Endothelial cell of umbilical vein (primary cell): ENCODE measurements around the gene EIF3K. TPM values are rescaled to one million over a fixed set of nuclear protein-coding genes. Genes with fewer than 3 reads are reported as not detected.

Experiments used
- BruUV-seq: library from RNA; stranded (reverse); fragments of 400-500 nt; replicated peaks from 2 replicates; lab custom pipeline; 2021; lab: Mats Ljungman, UMichigan
- CTCF ChIA-PET: fragments of 300-600, 350-600 bp; sonication (Branson Sonifier 250); formaldehyde crosslinking; loops from one replicate; lab custom pipeline; 2021; ENCODE audit warnings: antibody characterized with exemption, inconsistent platforms; lab: Charles Lee
- POLR2A ChIA-PET: fragments of 300-600, 350-600 bp; sonication (Branson Sonifier 250); formaldehyde crosslinking; loops from one replicate; lab custom pipeline; 2021; ENCODE audit warnings: antibody characterized with exemption, inconsistent platforms; lab: Charles Lee
- DNase-seq: peaks from one replicate; pipeline ENCODE4 v3.0.0-alpha.2; 2011; ENCODE audit warnings: low read depth, low spot score
- FAIRE-seq: peaks from 2 replicates; lab custom pipeline; 2011; peaks lifted over from hg19 to GRCh38; lab: Jason Lieb, UNC
- H2AFZ ChIP-seq: 2 replicates; pipeline ENCODE4 v1.6.0; 2012; ENCODE audit warnings: low read depth, low read length, control low read depth, inconsistent platforms
- H3K27ac ChIP-seq: 2 replicates; pipeline ENCODE4 v1.5.1; 2011; ENCODE audit warnings: low read depth, mild to moderate bottlenecking, control low read depth, low read length, moderate library complexity; ENCODE audit not compliant: insufficient read depth
- H3K27me3 ChIP-seq, 2 experiments: 2 replicates each; pipeline versions ENCODE4 v1.6.0 to v1.6.1; 2011; ENCODE audit warnings: low read length in 2 of 2, mixed read lengths in 1 of 2; ENCODE audit not compliant: control insufficient read depth in 2 of 2, insufficient read depth in 2 of 2
- H3K36me3 ChIP-seq, 2 experiments: 2 replicates in 1 of 2; 3 replicates in 1 of 2; pipeline ENCODE4 v1.5.1; 2011; ENCODE audit warnings: low read length in 2 of 2, mild to moderate bottlenecking in 1 of 2, moderate library complexity in 1 of 2; ENCODE audit not compliant: control insufficient read depth in 2 of 2, insufficient read depth in 2 of 2; ENCODE audit errors: extremely low read depth in 1 of 2
- H3K4me1 ChIP-seq: 3 replicates; pipeline ENCODE4 v1.5.1; 2011; ENCODE audit warnings: mild to moderate bottlenecking, low read length; ENCODE audit not compliant: control insufficient read depth, insufficient read depth; ENCODE audit errors: extremely low read depth
- H3K4me2 ChIP-seq: 2 replicates; pipeline ENCODE4 v1.6.1; 2011; ENCODE audit warnings: low read length, control low read depth, mixed read lengths; ENCODE audit not compliant: insufficient read depth
- H3K4me3 ChIP-seq, 3 experiments: fragments of 200-600 bp in 1 of 3; sonication (generic), shearing (Covaris generic) in 1 of 3; replicated peaks in 1 of 3; 2 replicates each; pipeline ENCODE4 v1.5.1; 2011 to 2016; ENCODE audit warnings: control low read depth in 3 of 3, low read length in 3 of 3, mild to moderate bottlenecking in 2 of 3, inconsistent platforms in 1 of 3, low read depth in 1 of 3, moderate library complexity in 1 of 3; ENCODE audit not compliant: insufficient read depth in 1 of 3
- H3K79me2 ChIP-seq: 2 replicates; pipeline ENCODE4 v1.6.0; 2012; ENCODE audit warnings: low read length, inconsistent platforms; ENCODE audit not compliant: control insufficient read depth, insufficient read depth
- H3K9ac ChIP-seq: replicated peaks from 2 replicates; pipeline ENCODE3; 2011; ENCODE audit warnings: low read length, control low read depth; ENCODE audit not compliant: insufficient read depth; ENCODE audit errors: extremely low read depth
- H3K9me1 ChIP-seq: replicated peaks from 3 replicates; pipeline ENCODE4 v1.6.0; 2011; ENCODE audit warnings: mild to moderate bottlenecking, low read length; ENCODE audit not compliant: control insufficient read depth, insufficient read depth; ENCODE audit errors: extremely low read depth
- H3K9me3 ChIP-seq: replicated peaks from 2 replicates; pipeline ENCODE4 v1.5.1; 2012; ENCODE audit warnings: low read length, inconsistent platforms; ENCODE audit not compliant: control insufficient read depth, insufficient read depth
- H4K20me1 ChIP-seq: replicated peaks from 2 replicates; pipeline ENCODE3; 2011; ENCODE audit warnings: mild to moderate bottlenecking, low read length; ENCODE audit not compliant: control insufficient read depth, insufficient read depth; ENCODE audit errors: extremely low read depth
- CTCF ChIP-seq, 2 donors: IDR thresholded peaks; 1 replicate in 1 of 2; 2 replicates in 1 of 2; pipeline ENCODE4 v1.5.1; 2011; ENCODE audit warnings: low read length in 2 of 2, mild to moderate bottlenecking in 2 of 2, moderate library complexity in 2 of 2, control low read depth in 1 of 2, inconsistent platforms in 1 of 2, low read depth in 1 of 2; ENCODE audit not compliant: insufficient read depth in 1 of 2; ENCODE audit errors: extremely low read depth in 1 of 2
- EZH2 ChIP-seq: IDR thresholded peaks from 2 replicates; pipeline ENCODE4 v1.6.1; 2012; ENCODE audit warnings: borderline replicate concordance, low read depth, mild to moderate bottlenecking, moderate library complexity, low read length, inconsistent platforms; ENCODE audit not compliant: severe bottlenecking
- FOS ChIP-seq: IDR thresholded peaks from 2 replicates; pipeline ENCODE4 v1.6.1; 2011; ENCODE audit warnings: mild to moderate bottlenecking, low read length, moderate library complexity, borderline replicate concordance; ENCODE audit not compliant: insufficient read depth
- GATA2 ChIP-seq: IDR thresholded peaks from 2 replicates; pipeline ENCODE4 v1.7.0; 2011; ENCODE audit warnings: low read depth, mild to moderate bottlenecking, moderate library complexity, mixed read lengths, low read length; ENCODE audit not compliant: insufficient read length, insufficient read depth
- JUN ChIP-seq: IDR thresholded peaks from 2 replicates; pipeline ENCODE4 v1.6.1; 2011; ENCODE audit warnings: borderline replicate concordance, low read depth; ENCODE audit not compliant: insufficient read length, insufficient read depth
- MAX ChIP-seq: IDR thresholded peaks from 2 replicates; pipeline ENCODE4 v1.6.1; 2011; ENCODE audit not compliant: insufficient read depth, insufficient read length
- MYC ChIP-seq: IDR thresholded peaks from one replicate; pipeline ENCODE4 v1.6.1; 2011; ENCODE audit warnings: mild to moderate bottlenecking, low read depth, low read length
- POLR2A ChIP-seq: IDR thresholded peaks from 2 replicates; pipeline ENCODE4 v1.6.1; 2012; ENCODE audit warnings: low read depth, mild to moderate bottlenecking, control low read depth, low read length
- POLR2AphosphoS5 ChIP-seq: IDR thresholded peaks from 2 replicates; pipeline ENCODE4 v1.6.1; 2012; ENCODE audit warnings: low read depth, mild to moderate bottlenecking, control low read depth, low read length, moderate library complexity; ENCODE audit not compliant: insufficient read depth
- dilution Hi-C: fragments of 300-500 bp; cut with MboI; formaldehyde crosslinking; loops from one replicate; pipeline ENCODE4 v1.15.0; 2019; ENCODE audit warnings: low sequenced_read_pairs; ENCODE audit not compliant: extremely low pct_ligation_motif_present
- intact Hi-C: fragments of 100-400 bp; cut with micrococcal nuclease; formaldehyde crosslinking; loops from one replicate; pipeline ENCODE4 v1.10.0; 2022
- polyA plus RNA-seq, 4 experiments: library from polyadenylated mRNA; depleted of rRNA in 3 of 4; stranded (reverse) in 3 of 4; unstranded in 1 of 4; fragments of >200 nt; gene quantifications; 2 replicates each; pipeline versions ENCODE4 v1.2.1 to v1.2.3, GENCODE V29; 2011 to 2012; ENCODE audit warnings: missing spikeins in 1 of 4
- total RNA-seq: library from RNA; stranded (reverse); gene quantifications from 2 replicates; pipeline ENCODE4 v1.2.3, GENCODE V29; 2021

EIF3K gene
- total and polyA plus RNA-seq, 2 donors (not counting 3 experiments of a cell fraction or from before 2014, with no cell fraction given), result 267 to 584 TPM

- CTCF ChIA-PET, result no interaction called here
- peak; percentile 76 for FAIRE-seq
- Histone ChIP-seq H3K9me1 (no peaks in the 10 kb centered on the region), H3K4me2 (no peak overlapping the region), H3K27me3 (no peaks in the 10 kb centered on the region), H3K27ac (no peak overlapping the region), H3K9me3 (no peaks in the 10 kb centered on the region), H4K20me1 (no peaks in the 10 kb centered on the region), H3K4me1 (peaks cover 5% of the 10 kb centered on the region), H2AFZ (no peak overlapping the region), H3K79me2 (no peaks in the 10 kb centered on the region), H3K4me3 (no peak overlapping the region), H3K9ac (no peak overlapping the region), H3K36me3 (peaks cover 4 to 5% of the 10 kb centered on the region in 2 experiments)
- dilution Hi-C loops, result no loop called here
- POLR2A ChIA-PET, result interaction anchor here (0.6 kb wide), 1 partner anchor 1708 kb away, joined by 6 read pairs; the partner anchor contains the start of genes C19orf47 and PLD3
- BruUV-seq, result no TSS peak
- intact Hi-C loops, result loop anchor here (10.0 kb wide), 1 partner anchor 214 kb away; no protein-coding TSS in a partner anchor
- no peak for TF ChIP-seq MAX
- TF ChIP-seq JUN, result no peak
- TF ChIP-seq POLR2AphosphoS5, result no peak
- TF ChIP-seq POLR2A, result no peak
- TF ChIP-seq GATA2, result no peak
- TF ChIP-seq MYC, result no peak
- no peak for TF ChIP-seq EZH2
- no peak for TF ChIP-seq CTCF (IDR thresholded peaks at IDR 0.05; ENCODE audit: extremely low read depth in 1 of 2, insufficient read depth in 1 of 2, low read depth in 1 of 2, low read length in 2 of 2)
- TF ChIP-seq FOS, result no peak
- peak; percentile 30 for DNase-seq
Observed at GRCh38 chr19:38640368-38640767, 21.4 kb downstream of the EIF3K start.
